ENCODE data around the gene ARHGEF39. TPM values are rescaled to one million over a fixed set of nuclear protein-coding genes. Genes with fewer than 3 reads are reported as not detected.

The ARHGEF39 gene, protein sequence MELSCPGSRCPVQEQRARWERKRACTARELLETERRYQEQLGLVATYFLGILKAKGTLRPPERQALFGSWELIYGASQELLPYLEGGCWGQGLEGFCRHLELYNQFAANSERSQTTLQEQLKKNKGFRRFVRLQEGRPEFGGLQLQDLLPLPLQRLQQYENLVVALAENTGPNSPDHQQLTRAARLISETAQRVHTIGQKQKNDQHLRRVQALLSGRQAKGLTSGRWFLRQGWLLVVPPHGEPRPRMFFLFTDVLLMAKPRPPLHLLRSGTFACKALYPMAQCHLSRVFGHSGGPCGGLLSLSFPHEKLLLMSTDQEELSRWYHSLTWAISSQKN
- 4.0 TPM for polyA plus RNA-seq (2013, experiment 1 of 2; ENCODE audit: insufficient read length)
- 3.4 TPM for polyA plus RNA-seq (2013, experiment 2 of 2; ENCODE audit: insufficient read length)

DNA sequence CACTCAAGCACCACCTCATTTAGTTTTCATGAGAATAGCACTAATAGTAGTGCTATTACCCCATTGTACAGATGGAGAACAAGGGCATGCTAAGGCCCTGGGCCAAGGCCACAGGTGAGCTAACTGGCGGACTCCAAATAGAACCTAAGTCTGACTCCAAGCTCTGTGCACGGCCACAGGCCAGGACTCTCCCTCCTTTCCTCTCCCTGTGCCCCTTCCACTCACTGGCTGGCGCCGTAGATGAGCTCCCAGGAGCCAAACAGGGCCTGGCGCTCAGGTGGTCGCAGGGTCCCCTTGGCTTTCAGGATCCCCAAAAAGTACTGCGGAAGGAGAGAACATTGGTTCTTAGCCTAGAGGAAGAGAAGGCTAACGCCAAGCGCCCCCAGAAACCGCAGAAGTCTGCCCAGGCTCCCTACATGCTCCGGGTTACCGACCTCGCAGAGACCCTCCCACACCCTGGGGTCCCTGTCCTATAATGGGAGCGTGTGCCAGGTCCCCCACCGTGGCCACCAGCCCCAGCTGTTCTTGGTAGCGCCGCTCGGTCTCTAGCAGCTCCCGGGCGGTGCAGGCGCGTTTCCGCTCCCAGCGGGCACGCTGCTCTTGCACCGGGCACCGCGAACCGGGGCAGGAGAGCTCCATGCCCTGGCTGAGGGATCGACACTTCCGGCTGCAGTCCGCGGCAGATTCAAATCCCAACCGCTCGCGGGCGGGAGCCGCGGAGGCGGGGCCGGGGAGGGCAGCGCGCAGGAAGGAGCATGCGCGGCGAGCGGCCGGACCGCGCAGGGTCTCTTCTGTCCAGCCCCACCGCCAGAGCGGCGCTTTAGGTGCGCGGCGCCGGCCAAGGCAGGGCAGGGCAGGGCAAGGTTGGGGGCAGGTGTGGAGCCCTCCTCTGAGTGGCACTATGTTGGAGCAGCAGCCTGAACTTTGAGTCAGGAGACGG, at the start of gene ARHGEF39:
Gene ARHGEF39, minus strand, starts transcription at position 665 of the 940 bp plus-strand sequence. Its CDS starts 26 bp downstream, at position 639.
- DNase-seq: peak; percentile 82

- DNase-seq: no peak
Observed at GRCh38 chr9:35714123-35714522, 49.1 kb upstream of the ARHGEF39 start.

- no peak for DNase-seq
Observed at GRCh38 chr9:35713578-35713977, 48.6 kb upstream of the ARHGEF39 start.

DNA sequence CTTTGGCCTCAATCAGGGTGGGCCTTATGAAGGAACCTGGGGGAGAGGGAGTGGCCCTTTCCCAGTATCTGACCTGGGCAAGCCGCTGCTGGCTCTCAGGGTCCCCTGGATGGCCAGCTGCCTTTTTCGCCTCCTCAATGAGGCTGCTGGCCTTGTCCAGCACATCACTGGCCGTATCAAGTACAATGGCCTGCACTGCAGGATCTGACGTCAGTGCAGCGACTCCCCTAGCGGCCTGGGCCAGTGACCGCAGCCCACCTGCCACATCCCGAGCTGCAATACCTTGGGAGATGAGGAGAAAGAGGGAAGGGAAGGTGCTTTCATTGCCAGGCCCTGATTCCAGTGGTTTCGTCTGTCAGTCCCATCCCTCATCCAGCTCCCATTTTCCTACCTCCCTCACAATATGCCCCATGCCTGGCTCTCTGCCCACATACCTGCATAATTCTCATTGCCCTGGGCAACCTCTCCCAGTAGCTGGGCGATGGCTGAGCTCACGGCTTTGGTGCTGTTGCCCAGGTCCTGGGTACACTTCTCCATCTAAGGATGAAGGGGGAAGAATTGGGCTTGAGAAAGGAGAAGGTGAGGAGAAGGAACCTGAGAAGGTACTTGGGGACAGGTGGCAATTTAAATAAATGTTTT, 47.9 kb upstream of the ARHGEF39 start:
- DNase-seq: no peak

- DNase-seq: no peak
Observed at GRCh38 chr9:35711501-35712428, 46.8 kb upstream of the ARHGEF39 start.

- no peak for DNase-seq
Observed at GRCh38 chr9:35710818-35711500, 46.0 kb upstream of the ARHGEF39 start.

GRCh38 chr9:35708146-35708545, 43.2 kb upstream of the ARHGEF39 start:
- no peak for DNase-seq

DNA sequence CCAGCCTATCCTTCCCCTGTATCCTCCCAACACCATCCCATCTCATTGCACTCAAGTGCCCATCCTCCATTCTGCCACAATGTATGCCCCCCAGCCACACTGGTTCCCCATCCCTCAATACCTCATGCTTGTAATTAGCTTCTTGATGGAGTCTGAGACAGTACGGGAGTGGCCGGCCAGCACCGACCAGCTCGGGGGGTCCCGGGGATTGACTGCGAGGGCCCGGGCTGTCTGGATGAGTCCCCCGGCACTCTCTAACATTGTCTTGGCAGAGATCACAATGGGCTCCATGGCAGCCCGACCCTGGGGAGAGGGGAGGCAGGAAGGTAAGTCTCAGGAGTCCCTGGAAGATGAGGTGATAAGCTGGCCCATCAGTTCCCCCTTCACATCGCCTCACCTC, 42.0 kb upstream of the ARHGEF39 start:
- no peak for DNase-seq

DNA sequence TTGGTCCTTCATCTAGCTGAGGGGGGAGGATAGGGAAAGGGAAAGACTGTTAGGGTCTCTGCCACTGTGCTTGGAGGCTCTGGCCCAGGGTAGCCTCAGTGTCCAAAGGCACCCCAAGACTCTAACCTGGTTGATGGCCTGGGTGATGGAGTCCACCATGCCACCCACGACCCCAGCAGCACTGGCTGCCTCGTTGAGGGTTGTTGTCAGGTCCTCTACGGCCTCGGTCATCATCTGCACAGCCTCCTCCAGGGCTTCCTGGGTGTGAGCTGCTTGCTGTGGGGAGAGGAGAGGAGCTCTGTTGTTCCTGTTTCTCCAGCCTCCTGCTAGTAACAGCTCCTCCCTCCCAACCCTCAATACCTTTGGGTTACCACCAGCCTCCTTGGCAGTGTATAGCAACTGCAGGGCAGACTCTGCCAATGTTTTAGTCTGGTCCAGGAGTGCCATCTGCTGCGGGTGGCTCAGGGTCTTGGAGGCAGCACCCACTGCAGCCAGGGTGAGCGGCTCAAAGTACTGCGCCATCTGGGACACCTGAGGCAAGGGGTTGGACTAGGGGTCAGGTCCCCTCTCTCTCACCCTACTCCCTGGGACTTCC, 40.9 kb upstream of the ARHGEF39 start:
- no peak for DNase-seq

- DNase-seq: no peak
Observed at GRCh38 chr9:35705372-35705771, 40.4 kb upstream of the ARHGEF39 start.

GRCh38 chr9:35703906-35704672, 39.1 kb upstream of the ARHGEF39 start:
- DNase-seq: no peak

DNA sequence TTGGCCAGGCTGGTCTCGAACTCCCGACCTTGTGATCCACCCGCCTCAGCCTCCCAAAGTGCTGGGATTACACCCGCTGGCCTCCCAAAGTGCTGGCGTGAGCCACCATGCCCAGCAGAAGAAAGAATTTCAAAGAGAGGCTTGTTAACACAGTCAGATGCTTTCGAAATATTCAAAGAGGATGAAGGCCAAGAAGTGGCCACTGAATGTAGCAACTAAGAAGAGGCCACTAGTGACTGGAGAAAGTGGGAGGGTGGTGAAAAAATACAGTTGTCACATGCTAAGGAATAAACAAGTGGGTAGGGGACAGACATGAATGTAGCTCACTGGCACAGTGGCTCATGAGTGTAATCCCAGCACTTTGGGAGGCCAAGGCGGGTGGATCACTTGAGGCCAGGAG, 37.7 kb upstream of the ARHGEF39 start:
- no peak for DNase-seq

- no peak for DNase-seq
Observed at GRCh38 chr9:35700942-35701341, 35.9 kb upstream of the ARHGEF39 start.

- DNase-seq: no peak
Observed at GRCh38 chr9:35700031-35700430, 35.0 kb upstream of the ARHGEF39 start.

DNA sequence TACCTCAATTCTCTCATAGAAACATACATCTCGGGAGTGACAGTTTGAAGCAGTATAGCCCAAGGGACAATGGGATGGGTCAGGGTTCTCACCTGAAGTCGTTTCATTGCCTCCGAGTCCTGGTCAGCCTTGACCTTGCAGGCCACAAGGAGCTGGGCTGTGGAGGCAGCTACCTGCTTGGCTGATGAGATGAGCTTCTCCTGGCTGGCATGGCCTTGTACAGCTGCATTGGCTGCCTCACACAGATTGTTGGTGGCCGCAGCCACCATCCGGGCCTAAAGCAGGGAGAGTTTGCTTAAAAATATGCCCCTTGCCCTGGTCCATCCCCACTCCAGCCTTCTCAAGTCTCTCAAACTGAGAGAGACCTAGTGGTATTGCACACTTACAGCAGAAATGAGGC, 33.2 kb upstream of the ARHGEF39 start:
- DNase-seq: no peak

GRCh38 chr9:35697486-35697885, 32.5 kb upstream of the ARHGEF39 start:
- no peak for DNase-seq

DNA sequence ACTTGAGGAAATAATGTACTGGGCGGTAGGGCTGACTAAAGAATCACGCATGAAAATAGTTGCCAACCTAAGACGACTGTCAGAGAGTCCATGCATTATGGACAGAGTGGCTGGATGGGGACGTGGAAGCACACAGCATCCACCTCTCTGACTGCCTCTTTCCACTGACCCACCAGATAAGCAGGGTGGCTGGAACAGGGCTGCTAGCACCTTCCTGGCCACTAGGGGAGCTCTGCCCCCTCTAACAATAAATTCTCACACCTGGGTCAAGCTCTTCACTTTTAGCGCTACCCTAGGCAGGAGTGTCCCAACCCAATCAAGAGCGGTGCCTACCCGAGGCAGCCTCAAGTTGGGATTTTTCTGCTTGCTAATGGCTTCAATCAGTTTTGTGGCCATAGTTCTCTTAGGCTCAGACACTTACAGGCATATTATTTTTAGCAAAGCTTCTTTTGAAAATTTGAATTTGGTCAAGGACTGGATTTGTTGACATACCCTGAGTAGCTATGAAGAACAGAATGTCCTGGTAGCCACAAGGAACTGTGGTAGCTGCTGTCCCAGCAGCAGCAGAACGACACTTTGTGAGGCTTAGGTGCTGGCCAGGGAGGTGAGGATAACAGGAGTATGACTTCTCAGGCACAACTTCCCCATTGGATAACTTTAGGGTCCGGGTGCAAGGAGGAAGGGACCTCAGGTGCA, 31.7 kb upstream of the ARHGEF39 start:
- peak; percentile 41 for DNase-seq

- DNase-seq: no peak
Observed at GRCh38 chr9:35695943-35696401, 31.0 kb upstream of the ARHGEF39 start.

DNA sequence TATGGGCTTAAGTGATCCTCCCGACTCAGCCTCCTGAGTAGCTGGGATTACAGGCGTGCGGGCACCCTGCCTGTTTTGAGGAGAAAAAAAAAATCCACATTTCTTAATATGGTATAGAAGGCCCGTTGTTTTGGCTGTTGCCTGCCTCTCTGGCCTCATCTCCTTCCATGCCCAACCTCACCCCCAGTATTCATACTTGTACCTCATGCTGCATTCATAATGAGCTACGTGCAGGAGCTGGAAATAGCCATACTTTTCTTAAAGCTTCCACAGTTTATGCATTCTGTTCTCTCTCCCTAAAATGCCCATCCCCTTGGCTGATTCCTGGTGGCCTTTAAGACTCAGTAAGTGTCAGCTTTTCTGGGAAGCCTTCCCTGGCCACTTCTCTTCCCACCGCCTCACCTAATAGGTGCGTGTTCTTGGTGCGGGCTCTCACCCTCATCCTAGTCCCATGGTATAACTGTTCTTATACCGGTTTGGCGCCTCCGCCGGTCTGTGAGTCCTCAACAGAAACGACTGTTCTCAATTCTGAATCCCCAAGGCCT, 26.8 kb upstream of the ARHGEF39 start:
- peak; percentile 62 for DNase-seq
